Peyer's patch (tissue), 4 donors: ENCODE results near the gene REG3A.

Source experiments
- CTCF ChIP-seq, 6 experiments: fragments of 450-650 bp in 4 of 6; fragments of 200-600 bp in 2 of 6; sonication (generic) in 1 of 6; IDR thresholded peaks; one replicate each; pipeline ENCODE4 v1.5.1; 2017 to 2019; ENCODE audit warnings: antibody characterized with exemption in 6 of 6, mild to moderate bottlenecking in 3 of 6, moderate library complexity in 1 of 6
- POLR2A ChIP-seq, 2 donors: fragments of 450-650 bp; IDR thresholded peaks; one replicate each; pipeline ENCODE4 v1.5.1; 2017; ENCODE audit warnings: antibody characterized with exemption in 2 of 2, mild to moderate bottlenecking in 2 of 2, moderate library complexity in 2 of 2

DNA sequence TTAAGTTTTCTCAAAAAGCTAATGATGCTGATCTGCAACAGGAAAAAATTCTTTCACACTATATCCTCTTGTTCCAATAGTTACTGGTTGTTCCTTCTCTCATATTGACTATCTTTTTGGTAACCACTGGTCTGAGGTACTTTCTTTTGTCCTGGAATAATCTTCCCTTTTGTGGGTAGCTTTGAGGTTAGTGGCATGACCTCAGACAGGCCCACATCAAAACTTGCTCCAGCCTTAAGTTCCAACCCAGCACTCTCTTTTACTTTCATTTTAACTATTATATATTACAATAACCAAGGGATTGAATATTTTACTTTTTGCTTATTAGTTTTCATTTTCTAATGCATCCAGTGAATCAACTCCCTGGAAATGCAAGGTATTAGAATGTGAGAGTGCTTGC is 29.7 kb downstream of the REG3A start:
- no peak for TF ChIP-seq CTCF (IDR thresholded peaks at IDR 0.05)
- TF ChIP-seq POLR2A (IDR thresholded peaks at IDR 0.05), result no peak
